ENCODE measurements around the gene ABHD17C. TPM values are rescaled to one million over a fixed set of nuclear protein-coding genes. Genes with fewer than 3 reads are reported as not detected.
"Not testable (repeated sequence)": the region's sequence is repeated elsewhere in the genome, so short reads cannot be mapped to it uniquely, and the experiment has no call there.

Gene ABHD17C
- total RNA-seq, 1 donor = 15.5 TPM

- DNase-seq (ENCODE audit: low read depth) = no peak
- H3K4me3 ChIP-seq (ENCODE audit: low read depth, low read length) = no peak overlapping the region
- no peak for TF ChIP-seq CTCF (IDR thresholded peaks at IDR 0.05; ENCODE audit: insufficient read depth, low read length)
Observed at GRCh38 chr15:80754014-80754413, 58.9 kb downstream of the ABHD17C start.

- H3K4me3 ChIP-seq (ENCODE audit: low read depth, low read length) = no peak overlapping the region
- no peak for TF ChIP-seq CTCF (IDR thresholded peaks at IDR 0.05; ENCODE audit: insufficient read depth, low read length)
- DNase-seq (ENCODE audit: low read depth) = no peak
Observed at GRCh38 chr15:80755885-80756284, 60.8 kb downstream of the ABHD17C start.

GRCh38 chr15:80758130-80758745 is 63.1 kb downstream of the ABHD17C start:
- DNase-seq (ENCODE audit: low read depth) = peak; percentile 47
- no peak for TF ChIP-seq CTCF (IDR thresholded peaks at IDR 0.05; ENCODE audit: insufficient read depth, low read length)
- H3K4me3 ChIP-seq (ENCODE audit: low read depth, low read length) = no peak overlapping the region

- no peak for TF ChIP-seq CTCF (IDR thresholded peaks at IDR 0.05; ENCODE audit: insufficient read depth, low read length)
- no peak for DNase-seq (ENCODE audit: low read depth)
- H3K4me3 ChIP-seq (ENCODE audit: low read depth, low read length) = no peak overlapping the region
Observed at GRCh38 chr15:80760960-80761359, 65.8 kb downstream of the ABHD17C start.

GRCh38 chr15:80761754-80762153 is 66.6 kb downstream of the ABHD17C start:
- no peak for TF ChIP-seq CTCF (IDR thresholded peaks at IDR 0.05; ENCODE audit: insufficient read depth, low read length)
- DNase-seq (ENCODE audit: low read depth) = no peak
- no peak overlapping the region for H3K4me3 ChIP-seq (ENCODE audit: low read depth, low read length)

GRCh38 chr15:80763235-80763634 is 68.1 kb downstream of the ABHD17C start:
- not testable (repeated sequence) for H3K4me3 ChIP-seq (ENCODE audit: low read depth, low read length); DNase-seq (ENCODE audit: low read depth)

- no peak for DNase-seq (ENCODE audit: low read depth)
- TF ChIP-seq CTCF (IDR thresholded peaks at IDR 0.05; ENCODE audit: insufficient read depth, low read length) = no peak
- no peak overlapping the region for H3K4me3 ChIP-seq (ENCODE audit: low read depth, low read length)
Observed at GRCh38 chr15:80764535-80764934, 69.4 kb downstream of the ABHD17C start.
